ENCODE measurements around the gene TRMT2A. TPM values are rescaled to one million over a fixed set of nuclear protein-coding genes. Genes with fewer than 3 reads are reported as not detected.

The TRMT2A gene
- total RNA-seq, 4 donors from 2014 or later, result 16.9 to 38.0 (median 28.2) TPM

DNA sequence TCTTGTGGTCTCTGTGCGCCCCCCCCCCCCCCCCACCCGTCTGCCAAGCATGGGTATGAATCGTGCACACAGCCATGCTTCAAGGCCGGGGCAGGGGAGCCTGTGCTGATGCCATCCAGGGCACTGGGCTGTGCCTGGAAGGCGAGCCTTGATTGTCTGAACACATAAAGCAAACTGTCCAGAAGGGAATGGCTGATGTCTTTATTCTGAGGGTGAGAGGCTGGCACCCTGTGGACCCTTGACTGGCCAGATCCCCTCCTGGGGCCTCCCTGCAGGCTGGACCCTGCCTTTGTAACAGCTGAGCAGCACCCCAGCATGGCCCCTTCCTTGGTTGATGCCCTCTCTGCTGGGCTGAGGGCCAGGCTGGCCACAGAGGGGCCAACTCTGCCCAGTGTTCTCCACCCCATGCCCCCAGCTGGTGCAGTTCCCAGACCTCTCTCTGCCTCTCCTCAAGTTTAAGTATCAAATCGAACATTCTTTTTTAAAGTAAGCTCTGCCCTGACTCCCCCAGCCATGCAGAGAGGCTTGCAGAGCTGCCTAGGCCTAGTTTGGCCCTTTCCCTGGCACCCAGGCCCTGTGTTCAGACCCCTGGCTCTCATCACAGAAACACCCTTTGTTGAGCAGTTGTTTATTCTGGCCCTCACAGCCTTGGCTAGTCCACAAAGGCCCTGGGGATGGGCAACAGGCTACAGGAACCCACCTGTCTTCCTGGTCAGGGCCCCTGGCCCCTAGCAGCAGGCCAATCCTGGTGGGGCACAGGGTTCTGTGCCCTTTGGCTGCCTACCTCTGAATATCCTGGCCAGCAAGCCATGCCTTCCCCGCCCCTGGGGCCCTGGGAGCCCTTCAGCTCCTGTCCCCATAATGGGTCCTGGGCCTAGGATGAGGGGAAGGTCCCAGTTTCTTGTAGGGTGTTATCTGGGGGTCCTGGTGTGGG, 5.1 kb downstream of the TRMT2A start:
- H3K4me1 ChIP-seq, result peaks cover 17 to 36% of the 10 kb centered on the region in 2 donors

DNA sequence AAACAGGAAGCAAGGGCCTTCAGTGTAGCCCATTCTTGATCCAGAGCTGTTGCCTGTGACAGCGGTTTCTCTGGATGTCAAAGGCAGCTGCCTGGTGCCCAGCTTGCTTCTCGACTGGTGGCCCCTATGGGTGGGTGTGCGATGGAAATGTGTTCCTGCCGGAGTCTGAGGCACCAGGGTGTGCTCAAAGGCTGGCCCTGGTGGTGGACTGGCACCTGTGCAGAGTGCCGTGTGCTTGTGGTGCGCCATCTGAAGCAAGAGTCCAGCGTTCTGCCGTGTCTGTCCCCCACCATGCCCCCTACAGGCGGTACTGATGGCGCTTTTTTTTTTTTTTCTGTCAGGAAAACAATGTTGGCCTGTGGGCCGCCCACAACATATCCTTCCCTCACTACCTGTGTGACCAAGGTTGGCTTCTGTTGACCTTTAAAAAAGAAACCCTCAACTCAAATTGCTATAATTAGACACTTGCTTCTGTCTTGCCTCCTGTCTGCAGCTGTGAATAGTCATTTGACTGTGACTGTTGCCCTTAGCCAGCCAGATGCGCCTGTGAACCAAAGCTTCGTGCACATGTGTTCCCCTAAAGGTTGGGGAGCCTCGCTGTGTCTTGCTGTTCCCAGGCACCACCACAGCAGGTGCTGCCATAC, 5.9 kb downstream of the TRMT2A start:
- peaks cover 20 to 38% of the 10 kb centered on the region in 2 donors for H3K4me1 ChIP-seq
- in situ Hi-C loops (cut with MboI; ENCODE audit: low sequenced_read_pairs in 4 of 4), result no loop called here
- peaks cover 0 to 66% of the 10 kb centered on the region in 2 donors for H3K36me3 ChIP-seq
- H3K4me3 ChIP-seq, result no peak overlapping the region
- peak overlapping the region; percentile 33 to 69 (median 46) for H3K27ac ChIP-seq
- no peak for DNase-seq
- TF ChIP-seq, protein P1, sequence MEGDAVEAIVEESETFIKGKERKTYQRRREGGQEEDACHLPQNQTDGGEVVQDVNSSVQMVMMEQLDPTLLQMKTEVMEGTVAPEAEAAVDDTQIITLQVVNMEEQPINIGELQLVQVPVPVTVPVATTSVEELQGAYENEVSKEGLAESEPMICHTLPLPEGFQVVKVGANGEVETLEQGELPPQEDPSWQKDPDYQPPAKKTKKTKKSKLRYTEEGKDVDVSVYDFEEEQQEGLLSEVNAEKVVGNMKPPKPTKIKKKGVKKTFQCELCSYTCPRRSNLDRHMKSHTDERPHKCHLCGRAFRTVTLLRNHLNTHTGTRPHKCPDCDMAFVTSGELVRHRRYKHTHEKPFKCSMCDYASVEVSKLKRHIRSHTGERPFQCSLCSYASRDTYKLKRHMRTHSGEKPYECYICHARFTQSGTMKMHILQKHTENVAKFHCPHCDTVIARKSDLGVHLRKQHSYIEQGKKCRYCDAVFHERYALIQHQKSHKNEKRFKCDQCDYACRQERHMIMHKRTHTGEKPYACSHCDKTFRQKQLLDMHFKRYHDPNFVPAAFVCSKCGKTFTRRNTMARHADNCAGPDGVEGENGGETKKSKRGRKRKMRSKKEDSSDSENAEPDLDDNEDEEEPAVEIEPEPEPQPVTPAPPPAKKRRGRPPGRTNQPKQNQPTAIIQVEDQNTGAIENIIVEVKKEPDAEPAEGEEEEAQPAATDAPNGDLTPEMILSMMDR (IDR thresholded peaks at IDR 0.05 in 4 of 5, conservative IDR thresholded peaks at IDR 0.05 in 1 of 5), result peak in 4 of 5 experiments; percentile 6 to 29 (median 17)
- no peak for TF ChIP-seq POLR2A (IDR thresholded peaks at IDR 0.05)
- peak in 1 of 2 donors; percentile 40 for ATAC-seq
- H3K27me3 ChIP-seq, result no peaks in the 10 kb centered on the region
- H3K9me3 ChIP-seq, result no peaks in the 10 kb centered on the region
- intact Hi-C loops (cut with DNase I; ENCODE audit: low total_unique reads), result no loop called here

More for the DNA sequence above, 5.1 kb downstream of the TRMT2A start:
- ATAC-seq, result no peak
- Histone ChIP-seq H3K4me3 (no peak overlapping the region), H3K36me3 (peaks cover 0 to 58% of the 10 kb centered on the region in 2 donors), H3K27me3 (no peaks in the 10 kb centered on the region), H3K27ac (peak overlapping the region; percentile 34 to 69 (median 50)), H3K9me3 (no peaks in the 10 kb centered on the region)
- DNase-seq, result no peak
- intact Hi-C loops (cut with DNase I; ENCODE audit: low total_unique reads) (no loop called here), in situ Hi-C loops (cut with MboI; ENCODE audit: low sequenced_read_pairs in 4 of 4) (no loop called here)
- no peak for TF ChIP-seq POLR2A (IDR thresholded peaks at IDR 0.05)
- TF ChIP-seq, protein P1 (IDR thresholded peaks at IDR 0.05 in 4 of 5, conservative IDR thresholded peaks at IDR 0.05 in 1 of 5), result no peak

DNA sequence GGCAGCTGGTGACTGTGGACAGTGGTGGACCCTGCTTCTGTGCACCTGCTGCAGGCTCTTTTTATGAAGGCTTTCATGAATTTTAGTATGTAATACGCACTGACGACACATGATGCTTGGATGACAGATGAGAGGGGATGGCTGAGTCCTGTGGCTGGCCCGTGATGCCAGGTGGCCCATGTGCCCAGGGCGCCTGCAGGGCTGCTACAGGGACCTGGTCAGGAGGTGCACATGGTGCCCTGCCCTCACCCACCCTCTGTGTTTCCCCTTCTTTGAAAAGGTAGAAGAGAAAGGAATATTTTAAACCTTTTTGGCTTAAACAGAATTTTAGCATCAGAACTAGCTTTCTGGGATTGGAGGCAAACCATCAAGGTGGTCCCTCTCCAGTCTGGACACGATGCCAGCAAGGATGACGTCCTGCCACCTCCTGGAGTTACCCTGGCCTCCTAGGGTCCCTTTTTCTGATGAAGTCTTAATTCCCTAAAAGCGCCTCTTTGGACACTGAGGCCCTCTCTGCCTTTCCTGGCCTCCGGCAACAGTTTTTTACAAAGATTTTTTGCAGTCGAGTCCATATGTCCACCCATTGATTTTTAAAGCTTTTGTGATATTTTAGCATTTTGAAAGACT, 6.6 kb downstream of the TRMT2A start:
- Histone ChIP-seq H3K36me3 (peaks cover 0 to 70% of the 10 kb centered on the region in 2 donors), H3K4me1 (peaks cover 17 to 38% of the 10 kb centered on the region in 2 donors), H3K27me3 (no peaks in the 10 kb centered on the region), H3K9me3 (no peaks in the 10 kb centered on the region), H3K27ac (peak overlapping the region in 3 of 4 donors; percentile 34 to 69 (median 59)), H3K4me3 (no peak overlapping the region)
- intact Hi-C loops (cut with DNase I; ENCODE audit: low total_unique reads) (no loop called here), in situ Hi-C loops (cut with MboI; ENCODE audit: low sequenced_read_pairs in 4 of 4) (no loop called here)
- ATAC-seq, result no peak
- TF ChIP-seq, protein P1 (IDR thresholded peaks at IDR 0.05 in 4 of 5, conservative IDR thresholded peaks at IDR 0.05 in 1 of 5), result no peak
- no peak for TF ChIP-seq POLR2A (IDR thresholded peaks at IDR 0.05)
- DNase-seq, result no peak

DNA sequence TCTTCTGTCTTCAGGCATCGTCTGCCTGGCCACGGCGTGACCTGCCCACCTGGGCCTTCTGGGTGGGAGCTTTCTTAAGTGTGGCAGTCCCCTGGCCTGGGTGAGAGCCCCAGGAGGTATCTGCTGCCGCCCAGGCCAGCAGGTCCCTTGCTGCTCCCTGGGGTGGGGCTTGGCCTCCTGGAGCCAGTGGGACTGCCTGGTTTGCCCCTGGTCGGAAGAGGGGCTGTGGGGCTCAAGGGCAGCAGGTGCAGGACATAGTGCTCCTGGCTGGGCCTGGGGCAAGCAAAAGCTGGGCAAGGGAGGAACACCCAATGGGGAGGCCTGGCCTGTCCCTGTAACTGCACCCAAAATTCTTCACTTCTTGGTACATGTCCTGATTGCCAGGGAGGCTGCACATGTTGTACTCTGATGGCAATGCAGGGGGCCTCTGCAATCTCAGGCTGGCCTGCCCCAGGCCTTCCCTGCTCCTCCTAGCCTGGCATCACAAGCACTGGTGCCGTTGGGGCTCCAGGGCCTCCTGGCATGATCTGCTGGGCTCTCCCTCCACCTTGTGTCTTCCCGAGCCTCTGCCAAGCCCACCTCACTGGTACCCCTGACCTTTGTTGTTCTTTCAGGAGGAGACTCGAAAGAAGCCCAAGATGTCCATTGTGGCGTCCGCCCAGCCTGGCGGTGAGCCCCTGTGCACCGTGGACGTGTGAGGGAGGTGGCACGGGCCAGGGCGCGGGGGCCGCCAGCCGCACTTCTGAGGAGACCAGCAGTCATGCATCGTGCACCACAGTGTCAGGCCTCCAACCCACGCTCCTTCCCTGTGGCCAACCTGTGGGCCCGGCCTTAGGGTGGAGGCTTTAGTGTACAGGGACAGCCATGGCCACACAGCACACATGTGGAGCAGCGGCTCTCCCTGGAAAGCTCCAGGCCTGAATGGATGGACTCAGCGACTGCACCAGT, 7.3 kb downstream of the TRMT2A start:
- Histone ChIP-seq H3K27me3 (no peaks in the 10 kb centered on the region), H3K27ac (no peak overlapping the region), H3K4me1 (peaks cover 14 to 40% of the 10 kb centered on the region in 2 donors), H3K4me3 (no peak overlapping the region), H3K36me3 (peaks cover 0 to 64% of the 10 kb centered on the region in 2 donors), H3K9me3 (no peaks in the 10 kb centered on the region)
- ATAC-seq (no peak), DNase-seq (no peak)
- in situ Hi-C loops (cut with MboI; ENCODE audit: low sequenced_read_pairs in 4 of 4) (no loop called here), intact Hi-C loops (cut with DNase I; ENCODE audit: low total_unique reads) (no loop called here)
- TF ChIP-seq, protein P1 (IDR thresholded peaks at IDR 0.05 in 4 of 5, conservative IDR thresholded peaks at IDR 0.05 in 1 of 5), result no peak
- TF ChIP-seq POLR2A (IDR thresholded peaks at IDR 0.05), result no peak
